Hematopoietic multipotent progenitor cell treated with erythropoietin and hydrocortisone succinate and interleukin-3 and kit ligand, for 6 days (in vitro differentiated cells): ENCODE data around the gene TOGARAM1.
A peak's percentile ranks its signal among the peaks of the same experiment; 100 is the strongest.
"Not testable (repeated sequence)": the region's sequence is repeated elsewhere in the genome, so short reads cannot be mapped to it uniquely, and the experiment has no call there.

Source experiments
- DNase-seq: peaks from one replicate; pipeline ENCODE4 v3.0.0-alpha.2; 2015

Gene TOGARAM1

DNA sequence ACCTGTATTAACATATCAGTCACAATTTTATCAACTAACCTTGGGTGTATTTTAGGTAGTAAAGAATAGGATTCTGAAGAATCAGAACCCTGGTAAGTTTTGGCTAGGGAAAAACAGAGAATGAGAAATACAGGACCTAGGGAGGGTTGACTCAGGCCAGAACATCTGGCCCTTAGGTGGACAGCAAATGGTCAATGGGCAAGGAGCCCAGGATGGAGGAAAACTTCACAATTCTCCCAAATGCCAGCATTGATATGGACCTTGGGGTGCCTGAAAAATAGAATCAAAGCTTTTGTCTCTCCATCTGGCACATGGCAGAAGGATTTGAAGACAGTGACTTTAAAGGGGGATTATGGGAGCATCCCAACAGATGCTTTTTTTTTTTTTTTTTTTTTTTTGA is 89.2 kb downstream of the TOGARAM1 start:
- no peak for DNase-seq

DNA sequence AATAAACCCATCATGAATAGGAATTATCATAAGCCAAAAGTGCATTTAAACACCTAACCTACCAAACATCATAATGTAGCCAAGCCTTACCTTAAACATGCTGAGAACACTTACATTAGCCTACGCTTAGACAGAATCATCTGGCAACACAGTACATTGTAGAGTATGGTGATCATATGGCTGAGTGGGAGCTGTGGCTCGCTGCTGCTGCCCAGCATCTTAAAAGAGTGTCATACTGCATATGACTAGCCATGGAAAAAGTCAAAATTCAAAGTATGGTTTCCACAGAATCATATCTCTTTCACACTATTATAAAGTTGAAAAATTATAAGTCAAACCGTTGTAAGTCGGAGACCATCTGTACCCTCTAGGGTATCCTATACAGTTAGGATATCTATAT is 89.9 kb downstream of the TOGARAM1 start:
- DNase-seq: no peak

DNA sequence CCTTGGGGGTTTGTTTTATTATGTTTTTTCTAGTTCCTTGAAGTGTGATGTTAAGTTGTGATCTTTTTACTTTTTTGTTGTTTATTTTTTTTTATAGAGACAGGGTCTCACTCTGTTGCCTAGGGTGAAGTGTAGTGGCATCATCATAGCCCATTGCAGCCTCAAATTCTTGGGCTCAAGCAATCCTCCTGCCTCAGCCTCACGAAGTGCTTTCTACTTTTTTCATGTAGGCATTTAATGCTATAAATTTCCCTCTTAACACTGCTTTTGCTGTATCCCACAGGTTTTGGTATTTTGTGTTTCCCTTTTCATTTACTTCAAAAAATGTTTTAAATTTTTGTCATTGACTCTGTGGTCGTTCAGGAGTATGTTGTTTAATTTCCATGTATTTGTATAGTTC is 95.4 kb downstream of the TOGARAM1 start:
- no peak for DNase-seq

DNA sequence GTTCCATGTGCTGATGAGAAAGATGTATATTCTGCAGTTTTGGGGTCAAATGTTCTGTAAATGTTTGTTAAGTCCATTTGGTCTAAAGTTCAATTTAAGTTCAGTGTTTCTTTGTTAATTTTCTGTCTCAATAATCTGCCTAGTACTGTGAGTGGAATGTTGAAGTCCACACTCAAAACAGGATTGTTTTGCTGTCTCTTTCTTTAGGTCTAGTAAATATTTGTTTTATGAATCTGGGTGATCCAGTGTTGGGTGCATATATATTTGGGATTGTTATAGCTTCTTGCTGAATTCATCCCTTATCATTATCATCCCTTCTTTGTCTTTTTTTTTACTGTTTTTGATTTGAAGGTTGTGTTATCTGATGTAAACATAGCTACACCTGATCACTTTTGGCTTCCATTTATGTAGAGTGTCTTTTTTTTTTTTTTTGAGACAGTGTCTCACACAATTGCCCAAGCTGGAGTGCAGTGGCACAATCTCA is 95.9 kb downstream of the TOGARAM1 start:
- no peak for DNase-seq

DNA sequence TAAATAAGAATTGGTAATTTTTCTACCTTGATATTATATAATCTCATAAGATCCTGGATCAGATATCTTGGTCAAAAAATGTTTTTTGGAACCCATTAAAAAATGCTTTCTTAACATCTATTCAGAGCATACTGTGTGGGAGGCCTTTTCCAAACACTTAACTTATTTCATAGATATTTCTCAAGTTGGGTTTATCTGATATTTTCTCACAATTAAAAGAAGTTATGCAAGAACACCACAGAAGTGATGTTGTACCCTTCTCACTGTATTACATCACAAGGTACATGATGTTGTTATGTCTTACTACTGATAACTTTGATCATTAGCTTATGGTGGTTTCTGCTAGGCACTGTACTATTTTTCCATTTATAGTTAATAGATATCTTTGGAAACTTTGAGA is 98.6 kb downstream of the TOGARAM1 start:
- peak; percentile 56 for DNase-seq

DNA sequence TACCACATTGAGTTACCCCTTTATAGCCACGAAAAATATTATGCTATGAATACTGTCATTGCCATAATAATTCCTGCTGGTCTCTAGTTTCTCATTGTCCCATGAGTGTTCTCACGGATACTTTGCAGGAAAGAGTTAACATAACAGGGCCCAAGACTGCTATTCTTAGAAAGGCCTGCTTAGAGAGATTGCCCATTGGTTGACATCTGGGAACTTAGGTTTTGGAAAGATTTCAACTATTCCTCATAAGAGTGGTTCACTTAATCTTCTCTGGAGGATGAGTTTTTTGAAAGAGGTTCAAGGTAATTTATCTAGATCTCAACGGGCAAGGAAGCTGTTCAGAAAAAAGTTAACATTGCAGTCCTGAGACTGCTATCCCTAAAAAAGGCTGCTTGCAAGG is 103.5 kb downstream of the TOGARAM1 start:
- no peak for DNase-seq

DNA sequence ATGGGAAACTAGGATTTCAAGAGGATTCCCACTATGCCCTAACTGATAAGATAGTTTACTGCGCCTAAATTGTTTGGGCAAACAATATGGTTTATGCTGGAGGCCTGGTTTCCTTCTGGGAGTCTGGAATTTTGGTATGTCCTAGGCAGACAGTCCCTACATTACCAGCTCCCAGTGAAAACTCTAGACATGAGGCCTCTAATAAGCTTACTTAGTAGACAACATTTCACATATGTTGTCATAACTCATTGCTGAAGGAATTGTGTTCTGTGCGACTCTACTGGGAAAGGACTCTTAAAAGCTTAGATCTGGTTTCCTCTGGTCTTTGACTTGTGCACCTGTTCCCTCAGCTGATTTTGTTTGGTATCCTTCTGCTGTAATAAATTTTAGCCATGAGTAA is 104.0 kb downstream of the TOGARAM1 start:
- no peak for DNase-seq

DNA sequence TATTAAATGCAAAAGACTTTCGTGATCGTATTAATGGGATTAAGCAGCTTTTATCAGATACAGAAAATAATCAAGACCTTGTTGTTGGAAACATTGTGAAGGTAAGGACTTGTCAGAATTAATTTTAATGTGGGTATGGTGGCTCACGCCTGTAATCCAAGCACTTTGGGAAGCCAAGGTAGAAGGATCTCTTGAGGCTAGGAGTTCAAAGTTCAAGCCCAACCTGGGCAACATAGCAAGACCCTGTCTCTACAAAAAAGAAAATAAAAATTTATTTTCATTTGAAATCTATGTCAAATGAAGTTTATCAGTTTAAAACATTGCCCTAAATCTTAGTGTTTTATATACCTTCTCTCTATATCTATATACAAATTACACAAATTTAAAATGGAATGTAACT is 104.7 kb downstream of the TOGARAM1 start:
- DNase-seq: no peak

DNA sequence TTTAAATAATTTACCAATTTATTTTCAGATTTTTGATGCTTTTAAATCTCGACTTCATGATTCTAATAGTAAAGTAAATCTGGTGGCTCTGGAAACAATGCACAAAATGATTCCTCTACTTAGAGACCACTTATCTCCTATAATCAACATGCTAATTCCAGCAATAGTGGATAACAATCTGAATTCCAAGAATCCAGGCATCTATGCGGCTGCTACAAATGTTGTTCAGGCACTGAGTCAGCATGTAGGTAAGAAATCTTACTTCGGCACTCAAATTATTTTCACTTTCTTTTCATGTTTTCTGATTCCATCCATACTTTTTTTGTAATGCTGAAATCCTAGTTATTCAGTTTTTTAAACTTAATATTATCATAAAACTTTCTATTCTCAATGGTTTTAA is 106.4 kb downstream of the TOGARAM1 start:
- no peak for DNase-seq

DNA sequence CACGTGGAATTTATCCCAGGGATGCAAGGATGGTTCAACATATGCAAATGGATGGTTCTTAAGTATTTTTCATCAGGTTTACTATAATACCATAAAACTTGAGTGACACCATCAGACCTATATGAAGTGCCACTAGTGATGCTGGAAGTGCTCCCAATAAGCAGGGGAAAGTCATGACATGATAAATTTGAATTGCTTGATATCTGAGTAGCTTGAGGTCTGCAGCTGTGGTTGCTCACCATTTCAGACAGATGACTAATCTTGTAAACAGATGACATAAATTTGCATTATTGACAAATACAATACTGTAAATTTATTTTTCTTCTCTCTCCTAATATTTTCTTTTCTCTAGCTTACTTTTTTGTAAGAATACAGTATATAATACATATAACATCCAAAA is 108.2 kb downstream of the TOGARAM1 start:
- no peak for DNase-seq

DNA sequence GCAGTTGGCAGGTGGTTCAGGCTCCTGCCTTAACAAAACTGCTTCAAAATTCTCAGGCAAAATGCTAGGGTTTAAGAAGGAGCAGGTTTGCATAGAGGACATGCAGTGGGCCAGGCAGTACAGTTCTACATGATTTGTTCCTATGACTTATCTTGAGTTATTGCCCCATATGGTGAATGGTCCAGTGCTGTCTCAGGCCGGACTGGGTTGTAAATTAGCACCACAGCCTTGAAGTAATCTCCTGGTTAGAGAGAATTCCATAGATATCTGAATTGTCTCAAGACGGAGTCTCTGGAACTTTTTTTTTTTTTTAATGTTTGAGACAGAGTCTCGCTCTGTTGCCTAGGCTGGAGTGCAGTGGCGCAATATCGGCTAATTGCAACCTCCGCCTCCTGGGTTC is 110.1 kb downstream of the TOGARAM1 start:
- DNase-seq: no peak

DNA sequence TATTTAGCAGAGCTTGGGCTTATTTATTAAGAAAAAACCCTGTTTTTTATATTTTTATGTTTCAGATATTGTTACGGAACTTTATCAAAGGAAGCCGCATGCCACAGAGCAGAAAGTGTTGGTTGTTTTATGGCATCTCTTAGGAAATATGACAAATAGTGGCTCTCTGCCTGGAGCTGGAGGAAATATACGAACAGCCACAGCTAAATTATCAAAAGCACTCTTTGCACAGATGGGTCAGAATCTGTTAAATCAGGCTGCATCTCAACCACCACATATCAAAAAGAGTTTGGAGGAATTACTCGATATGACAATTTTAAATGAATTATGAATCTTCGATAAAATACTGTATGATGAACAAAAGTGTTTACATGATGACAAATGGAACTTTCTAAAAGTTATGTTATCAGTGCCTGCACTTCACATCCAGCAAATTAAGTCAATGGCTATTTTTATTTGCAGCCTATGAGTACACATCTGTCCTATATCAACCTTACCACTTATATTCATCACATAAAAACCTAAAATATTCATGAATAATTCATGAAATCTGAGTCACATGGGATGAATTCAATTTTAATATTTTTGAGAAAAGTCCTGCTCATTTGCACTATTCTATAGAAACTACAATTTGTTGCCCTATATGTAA is 111.4 kb downstream of the TOGARAM1 start:
- no peak for DNase-seq

DNA sequence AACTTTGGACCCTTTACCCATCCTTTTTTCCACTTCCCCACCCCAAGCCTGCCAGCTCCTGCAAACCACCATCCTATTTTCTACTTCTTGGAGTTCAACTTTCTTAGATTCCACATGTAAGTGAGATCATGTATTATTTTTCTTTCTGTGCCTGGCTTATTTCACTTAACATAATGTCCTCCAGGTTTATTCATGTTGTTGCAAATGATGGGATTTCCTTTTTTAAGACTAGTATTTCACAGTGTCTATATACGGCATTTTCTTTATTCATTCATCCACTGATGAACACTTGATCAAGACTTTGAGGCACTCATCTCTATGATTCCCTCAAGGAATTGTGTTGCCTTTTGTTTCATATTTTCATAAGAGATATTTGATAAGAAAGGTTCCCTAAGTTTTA is 116.3 kb downstream of the TOGARAM1 start:
- DNase-seq: no peak

DNA sequence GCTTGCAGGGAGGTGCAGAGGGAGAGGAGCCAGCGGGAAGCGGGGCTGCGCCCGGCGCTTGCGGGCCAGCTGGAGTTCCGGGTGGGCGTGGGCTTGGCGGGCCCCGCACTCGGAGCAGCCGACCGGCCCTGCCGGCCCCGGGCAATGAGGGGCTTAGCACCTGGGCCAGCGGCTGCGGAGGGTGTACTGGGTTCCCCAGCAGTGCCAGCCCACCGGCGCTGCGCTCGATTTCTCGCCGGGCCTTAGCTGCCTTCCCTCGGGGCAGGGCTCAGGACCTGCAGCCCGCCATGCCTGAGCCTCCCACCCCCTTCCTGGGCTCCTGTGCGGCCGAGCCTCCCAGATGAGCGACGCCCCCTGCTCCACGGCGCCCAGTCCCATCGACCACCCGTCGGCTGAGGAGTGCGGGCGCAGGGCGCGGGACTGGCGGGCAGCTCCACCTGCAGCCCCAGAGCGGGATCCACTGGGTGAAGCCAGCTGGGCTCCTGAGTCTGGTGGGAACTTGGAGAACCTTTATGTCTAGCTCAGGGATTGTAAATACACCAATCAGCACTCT is 118.5 kb downstream of the TOGARAM1 start:
- DNase-seq: not testable (repeated sequence)

DNA sequence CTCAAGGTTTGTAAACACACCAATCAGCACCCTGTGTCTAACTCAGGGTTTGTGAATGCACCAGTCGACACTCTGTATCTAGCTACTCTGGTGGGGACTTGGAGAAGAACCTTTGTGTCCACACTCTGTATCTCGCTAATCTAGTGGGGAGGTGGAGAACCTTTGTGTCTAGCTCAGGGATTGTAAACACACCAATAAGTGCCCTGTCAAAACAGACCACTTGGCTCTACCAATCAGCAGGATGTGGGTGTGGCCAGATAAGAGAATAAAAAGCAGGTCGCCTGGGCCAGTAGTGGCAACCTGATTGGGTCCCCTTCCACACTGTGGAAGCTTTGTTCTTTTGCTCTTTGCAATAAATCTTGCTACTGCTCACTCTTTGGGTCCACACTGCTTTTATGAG is 119.1 kb downstream of the TOGARAM1 start:
- not testable (repeated sequence) for DNase-seq

DNA sequence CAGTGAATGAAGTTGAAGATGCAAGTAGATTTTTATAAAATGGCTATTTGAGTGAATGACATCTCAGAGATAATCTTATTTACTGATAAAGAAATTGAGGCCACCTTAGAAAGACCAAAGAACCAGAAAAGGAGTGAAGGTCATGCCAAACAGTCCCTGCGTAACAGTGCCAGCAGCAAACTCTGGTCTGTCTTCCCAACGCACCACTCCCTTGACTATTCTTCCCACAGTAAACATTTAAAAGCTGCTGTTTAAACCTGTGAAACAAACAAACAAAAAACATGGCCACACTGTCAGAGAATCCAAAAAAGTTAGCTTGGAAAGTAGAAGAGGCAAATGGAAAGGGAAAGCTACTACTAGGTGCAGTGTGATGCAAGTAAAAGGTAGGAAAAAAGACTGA is 120.4 kb downstream of the TOGARAM1 start:
- no peak for DNase-seq

DNA sequence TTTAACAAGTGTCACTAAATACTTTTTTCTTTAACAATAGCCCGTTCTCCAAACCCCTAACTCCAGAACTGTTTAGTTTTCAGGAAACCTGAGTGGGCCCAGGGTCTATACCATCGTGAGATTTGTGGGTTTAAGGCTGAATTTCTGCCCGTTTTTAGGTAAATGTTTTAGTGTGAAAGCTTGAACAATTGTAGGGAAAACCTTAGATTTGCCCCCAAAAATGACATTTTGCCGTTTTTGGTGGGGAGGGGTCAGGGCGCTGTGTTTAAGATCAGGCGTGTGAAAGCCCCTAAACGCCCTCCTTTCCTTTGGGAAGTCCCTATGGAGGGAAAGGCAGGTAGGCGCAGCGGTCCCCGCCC is 121.6 kb downstream of the TOGARAM1 start:
- no peak for DNase-seq

DNA sequence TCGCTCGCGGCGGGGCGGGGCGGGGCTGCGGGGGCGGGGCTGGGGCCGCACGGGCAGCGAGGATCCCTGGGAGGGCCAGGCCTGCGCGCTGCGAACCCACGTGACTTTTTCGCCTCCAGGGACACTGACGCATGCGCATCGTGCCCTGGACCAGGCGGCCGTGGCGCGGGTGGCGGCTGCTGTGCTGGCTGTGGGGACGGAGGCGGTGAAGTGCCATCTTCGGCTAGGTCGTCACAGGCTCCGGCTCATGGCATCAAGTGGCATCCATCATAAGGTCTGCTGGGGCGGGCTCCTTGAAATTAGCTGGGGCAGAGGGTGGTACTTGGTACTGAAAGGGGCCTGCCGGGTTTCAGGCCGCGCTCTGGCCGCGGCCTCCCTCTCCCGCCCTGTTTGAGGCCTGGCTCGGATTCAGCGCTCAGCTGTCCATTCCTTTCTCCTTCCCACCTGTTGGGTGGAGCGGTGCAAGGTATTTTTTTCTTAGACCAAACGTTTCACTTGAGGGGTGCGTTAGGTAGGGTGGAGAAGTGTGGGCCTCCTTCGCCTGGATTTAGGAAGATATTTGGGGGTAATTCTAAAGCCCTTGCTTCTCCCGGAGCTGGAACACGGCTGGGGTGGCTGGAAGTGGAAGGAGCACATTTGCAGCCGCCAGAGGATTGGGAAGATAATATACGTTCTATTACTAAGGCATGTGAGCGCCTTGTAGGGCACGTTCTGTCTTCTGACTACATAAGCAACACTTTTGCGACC is 122.2 kb downstream of the TOGARAM1 start, which contains the start of gene PRPF39:
TSS of gene PRPF39 (plus strand) at position 141 of the 747 bp plus-strand sequence. CDS start 11,124 bp downstream, outside the sequence.
- peak; percentile 97 for DNase-seq

DNA sequence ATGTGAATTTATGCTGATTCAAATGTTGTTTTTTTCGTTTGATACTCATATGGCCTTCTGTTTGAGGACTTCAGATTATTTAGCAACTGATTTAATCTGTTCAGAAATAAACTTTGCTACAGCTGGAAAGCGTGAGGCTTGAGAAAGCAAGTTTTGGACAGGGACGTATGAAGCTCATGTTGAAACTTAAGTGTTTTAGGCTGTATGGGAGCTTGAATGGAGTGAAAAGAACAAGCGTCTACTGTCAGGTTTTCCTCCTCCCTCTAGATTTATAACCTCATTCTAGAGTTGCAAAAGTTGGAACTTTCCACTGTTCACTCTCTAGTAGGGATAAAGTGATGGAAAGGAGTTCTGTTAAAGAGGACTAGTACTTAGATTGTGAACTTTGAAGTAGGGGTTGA is 123.0 kb downstream of the TOGARAM1 start:
- DNase-seq: peak; percentile 45

DNA sequence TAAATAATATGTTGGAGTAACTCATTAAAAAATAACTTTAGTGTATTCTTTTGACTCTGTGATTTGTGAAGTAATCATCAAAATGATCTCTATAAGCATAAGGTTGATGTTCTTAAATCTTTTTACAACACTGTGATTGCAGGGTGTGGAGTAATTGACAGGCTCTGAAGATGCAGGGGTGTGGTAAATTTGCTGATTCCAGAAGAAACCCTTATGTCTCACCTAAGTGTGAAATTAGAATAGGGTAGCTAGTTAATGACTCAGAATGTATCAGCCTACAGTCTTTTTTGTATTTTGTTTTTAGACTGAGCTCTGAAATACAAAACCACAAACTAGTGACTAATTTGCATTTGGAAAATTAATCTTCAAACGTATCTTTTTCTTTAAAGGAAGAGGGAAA is 127.8 kb downstream of the TOGARAM1 start:
- no peak for DNase-seq

DNA sequence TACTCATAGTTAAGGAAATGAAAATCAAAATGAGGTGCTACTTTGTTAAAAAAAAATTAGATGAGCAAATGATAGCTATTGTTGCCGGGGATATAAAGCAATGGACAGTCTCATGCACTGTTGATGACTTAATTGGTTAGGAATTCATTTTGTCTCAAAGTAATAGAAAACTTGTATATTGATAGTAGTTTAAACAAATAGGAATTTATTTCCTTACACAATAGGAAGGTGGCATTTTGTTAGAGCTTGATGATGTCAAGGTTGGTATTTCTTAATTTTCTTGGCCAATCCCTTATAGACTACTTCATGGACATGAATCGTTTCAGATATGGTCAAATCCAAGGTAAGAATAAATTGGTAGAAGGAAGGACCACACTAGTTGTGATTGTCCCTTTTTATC is 129.7 kb downstream of the TOGARAM1 start:
- no peak for DNase-seq

DNA sequence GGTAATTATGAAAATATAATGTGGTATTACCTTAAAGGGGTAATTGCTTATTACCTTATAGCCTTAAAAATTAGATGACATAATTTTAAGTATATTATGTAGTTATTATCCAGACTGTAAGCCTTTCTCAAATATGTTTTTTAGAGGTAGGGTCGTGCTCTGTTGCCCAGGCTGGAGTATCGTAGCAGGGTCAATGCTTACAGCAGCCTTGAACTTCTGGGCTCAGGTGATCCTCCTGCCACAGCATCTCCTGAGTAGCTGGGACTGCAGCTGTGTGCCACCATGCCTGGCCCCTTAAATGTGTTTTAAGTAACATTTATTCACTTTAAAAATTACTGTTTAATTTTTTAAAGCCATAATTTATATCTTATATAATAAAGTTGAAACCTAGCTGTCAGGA is 132.3 kb downstream of the TOGARAM1 start:
- no peak for DNase-seq

DNA sequence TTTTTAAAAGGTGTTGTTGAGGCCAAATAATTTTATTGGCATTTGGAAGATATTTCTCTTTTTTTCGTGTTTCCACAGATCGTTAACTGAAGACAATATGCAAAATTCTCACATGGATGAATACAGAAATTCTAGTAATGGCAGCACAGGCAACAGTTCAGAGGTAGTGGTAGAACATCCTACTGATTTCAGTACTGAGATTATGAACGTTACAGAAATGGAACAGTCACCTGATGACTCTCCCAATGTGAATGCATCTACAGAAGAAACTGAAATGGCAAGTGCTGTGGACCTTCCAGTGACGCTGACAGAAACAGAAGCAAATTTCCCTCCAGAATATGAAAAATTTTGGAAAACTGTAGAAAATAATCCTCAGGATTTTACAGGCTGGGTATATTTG is 133.2 kb downstream of the TOGARAM1 start:
- DNase-seq: no peak

DNA sequence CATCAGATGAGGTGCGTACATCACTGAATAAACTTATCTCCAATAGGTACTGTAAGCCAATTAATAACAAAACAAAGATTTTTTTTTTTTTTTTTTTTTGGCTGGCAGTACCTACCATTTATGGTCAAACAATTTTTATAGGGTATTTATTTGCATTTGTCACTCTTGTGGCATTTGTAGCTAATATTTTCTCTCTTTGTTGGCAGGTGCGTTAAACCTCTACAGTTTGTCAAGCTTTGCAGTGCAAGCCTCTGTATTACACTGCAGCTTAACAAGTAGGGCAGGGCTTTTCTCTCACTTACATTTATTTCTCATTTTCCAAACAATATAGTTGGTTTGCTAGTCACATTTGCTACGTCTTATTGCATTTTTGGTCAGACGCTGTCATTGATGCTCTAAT is 134.2 kb downstream of the TOGARAM1 start:
- no peak for DNase-seq
